ENCODE data around the gene CTDSPL. TPM values are rescaled to one million over a fixed set of nuclear protein-coding genes. Genes with fewer than 3 reads are reported as not detected.

CTDSPL gene
- total and polyA plus RNA-seq, 7 donors = 2.7 to 24.6 (median 6.8) TPM

DNA sequence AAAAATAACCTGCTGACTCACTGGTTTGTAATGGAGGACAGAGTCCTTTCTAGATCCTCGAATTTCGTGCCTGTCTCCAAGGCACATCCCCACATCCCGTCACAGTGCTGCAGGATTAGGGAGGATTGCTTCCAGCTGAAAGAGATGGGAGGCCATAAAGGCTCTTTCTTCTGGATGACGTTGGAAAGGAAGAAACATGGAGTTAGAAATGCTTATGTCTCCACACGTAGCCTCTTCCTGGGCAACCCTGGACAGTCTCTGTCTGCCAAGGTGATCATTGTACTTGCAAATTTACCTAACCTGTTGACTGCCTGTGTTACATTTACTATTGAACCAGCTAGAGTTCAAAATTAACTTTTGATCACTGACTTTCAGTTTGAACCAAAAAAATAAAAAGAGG lies 101.3 kb downstream of the CTDSPL start:
- no peaks in the 10 kb centered on the region for H3K27me3 ChIP-seq (ENCODE audit: insufficient read depth in 3 of 3, low read length in 2 of 3)
- H3K4me3 ChIP-seq = no peak overlapping the region
- ATAC-seq (peak; percentile 42 to 77 (median 61)), DNase-seq (no peak)
- intact Hi-C loops (cut with DNase I) = no loop called here
- TF ChIP-seq, protein P1, sequence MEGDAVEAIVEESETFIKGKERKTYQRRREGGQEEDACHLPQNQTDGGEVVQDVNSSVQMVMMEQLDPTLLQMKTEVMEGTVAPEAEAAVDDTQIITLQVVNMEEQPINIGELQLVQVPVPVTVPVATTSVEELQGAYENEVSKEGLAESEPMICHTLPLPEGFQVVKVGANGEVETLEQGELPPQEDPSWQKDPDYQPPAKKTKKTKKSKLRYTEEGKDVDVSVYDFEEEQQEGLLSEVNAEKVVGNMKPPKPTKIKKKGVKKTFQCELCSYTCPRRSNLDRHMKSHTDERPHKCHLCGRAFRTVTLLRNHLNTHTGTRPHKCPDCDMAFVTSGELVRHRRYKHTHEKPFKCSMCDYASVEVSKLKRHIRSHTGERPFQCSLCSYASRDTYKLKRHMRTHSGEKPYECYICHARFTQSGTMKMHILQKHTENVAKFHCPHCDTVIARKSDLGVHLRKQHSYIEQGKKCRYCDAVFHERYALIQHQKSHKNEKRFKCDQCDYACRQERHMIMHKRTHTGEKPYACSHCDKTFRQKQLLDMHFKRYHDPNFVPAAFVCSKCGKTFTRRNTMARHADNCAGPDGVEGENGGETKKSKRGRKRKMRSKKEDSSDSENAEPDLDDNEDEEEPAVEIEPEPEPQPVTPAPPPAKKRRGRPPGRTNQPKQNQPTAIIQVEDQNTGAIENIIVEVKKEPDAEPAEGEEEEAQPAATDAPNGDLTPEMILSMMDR (IDR thresholded peaks at IDR 0.05) = no peak
- H3K4me1 ChIP-seq = peaks cover 19% of the 10 kb centered on the region
- H3K27ac ChIP-seq = peak overlapping the region; percentile 31
- H3K9me3 ChIP-seq = no peaks in the 10 kb centered on the region
- 28 to 55% (median 30%) methylated on average over 5 of the region's 5 CpGs for WGBS, 3 donors
- H3K36me3 ChIP-seq (ENCODE audit: insufficient read depth in 1 of 2, low read depth in 1 of 2) = no peaks in the 10 kb centered on the region

DNA sequence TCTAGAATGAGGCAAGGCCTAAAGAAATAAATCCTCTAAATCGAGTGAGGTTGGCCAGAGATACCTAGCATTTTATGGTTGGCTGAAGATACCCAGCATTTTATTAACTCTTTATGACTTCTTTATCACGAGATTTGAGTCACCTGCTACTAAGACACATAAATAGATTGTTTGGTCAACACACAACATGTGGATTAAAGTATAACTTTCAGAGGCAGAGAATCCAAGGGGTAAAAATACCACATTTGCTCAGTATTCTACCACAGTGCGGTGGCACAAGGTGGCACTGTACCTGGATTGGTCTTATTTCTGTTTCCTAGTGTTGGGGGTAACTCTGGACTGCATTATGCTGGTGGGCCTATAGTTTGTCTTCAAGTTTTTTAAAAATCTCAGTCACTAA lies 102.0 kb downstream of the CTDSPL start:
- ATAC-seq (peak in 3 of 4 donors; percentile 73 to 82 (median 80)), DNase-seq (no peak)
- WGBS, 3 donors = 21 to 45% (median 31%) methylated on average over 3 of the region's 3 CpGs
- Histone ChIP-seq H3K9me3 (no peaks in the 10 kb centered on the region), H3K27ac (no peak overlapping the region), H3K4me1 (peaks cover 19% of the 10 kb centered on the region), H3K36me3 (ENCODE audit: insufficient read depth in 1 of 2, low read depth in 1 of 2) (no peaks in the 10 kb centered on the region), H3K27me3 (ENCODE audit: insufficient read depth in 3 of 3, low read length in 2 of 3) (no peaks in the 10 kb centered on the region), H3K4me3 (no peak overlapping the region)
- TF ChIP-seq, protein P1 (IDR thresholded peaks at IDR 0.05) = no peak
- intact Hi-C loops (cut with DNase I) = no loop called here

DNA sequence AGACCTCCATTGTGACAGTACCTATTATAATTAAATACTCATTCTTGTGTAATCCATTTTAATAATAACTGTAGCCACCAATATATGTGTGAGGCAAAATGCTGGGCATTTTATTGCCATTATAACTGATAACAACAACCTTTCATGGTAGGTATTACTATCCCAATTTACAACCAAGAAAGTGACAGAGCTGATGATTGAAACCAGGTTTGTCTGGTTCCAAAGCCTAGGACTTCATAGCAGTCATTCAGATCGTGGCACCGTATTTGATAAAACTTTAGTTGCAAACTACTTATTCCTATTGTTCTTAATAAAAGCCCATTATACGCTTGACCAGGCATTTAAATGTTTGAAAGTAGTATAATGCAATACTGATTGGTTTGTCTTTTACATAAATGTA lies 102.5 kb downstream of the CTDSPL start:
- Histone ChIP-seq H3K4me1 (peaks cover 19% of the 10 kb centered on the region), H3K27ac (no peak overlapping the region), H3K4me3 (no peak overlapping the region), H3K27me3 (ENCODE audit: insufficient read depth in 3 of 3, low read length in 2 of 3) (no peaks in the 10 kb centered on the region), H3K9me3 (no peaks in the 10 kb centered on the region), H3K36me3 (ENCODE audit: insufficient read depth in 1 of 2, low read depth in 1 of 2) (no peaks in the 10 kb centered on the region)
- intact Hi-C loops (cut with DNase I) = no loop called here
- TF ChIP-seq, protein P1 (IDR thresholded peaks at IDR 0.05) = no peak
- DNase-seq (no peak), ATAC-seq (no peak)
- 95 to 99% (median 97%) methylated on average over 3 of the region's 3 CpGs for WGBS, 3 donors

DNA sequence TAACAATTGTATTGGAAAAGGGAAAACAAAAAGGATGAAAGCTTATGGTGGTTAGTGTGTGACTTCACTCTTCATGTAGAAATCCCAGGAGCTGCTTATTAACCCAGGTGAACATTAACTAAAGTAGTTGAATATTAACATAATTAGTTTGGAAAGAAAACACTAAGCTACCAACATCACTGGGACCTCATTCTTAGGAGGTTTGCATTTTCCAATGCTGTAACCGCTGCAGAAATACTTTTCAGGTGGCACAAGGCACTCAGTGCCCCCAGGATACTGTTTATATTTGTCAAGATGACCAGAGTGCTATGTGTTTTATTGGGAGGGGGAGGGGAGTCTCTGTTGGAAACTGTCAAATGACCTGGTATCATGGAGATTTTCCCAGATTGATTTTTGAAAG lies 103.0 kb downstream of the CTDSPL start:
- 89 to 93% (median 91%) methylated on average over 1 of the region's 1 CpG for WGBS, 3 donors
- peaks cover 19% of the 10 kb centered on the region for H3K4me1 ChIP-seq
- H3K27ac ChIP-seq = no peak overlapping the region
- H3K27me3 ChIP-seq (ENCODE audit: insufficient read depth in 3 of 3, low read length in 2 of 3) = no peaks in the 10 kb centered on the region
- no peak for DNase-seq
- no peaks in the 10 kb centered on the region for H3K36me3 ChIP-seq (ENCODE audit: insufficient read depth in 1 of 2, low read depth in 1 of 2)
- intact Hi-C loops (cut with DNase I) = no loop called here
- H3K4me3 ChIP-seq = no peak overlapping the region
- no peak for ATAC-seq
- TF ChIP-seq, protein P1 (IDR thresholded peaks at IDR 0.05) = no peak
- no peaks in the 10 kb centered on the region for H3K9me3 ChIP-seq

DNA sequence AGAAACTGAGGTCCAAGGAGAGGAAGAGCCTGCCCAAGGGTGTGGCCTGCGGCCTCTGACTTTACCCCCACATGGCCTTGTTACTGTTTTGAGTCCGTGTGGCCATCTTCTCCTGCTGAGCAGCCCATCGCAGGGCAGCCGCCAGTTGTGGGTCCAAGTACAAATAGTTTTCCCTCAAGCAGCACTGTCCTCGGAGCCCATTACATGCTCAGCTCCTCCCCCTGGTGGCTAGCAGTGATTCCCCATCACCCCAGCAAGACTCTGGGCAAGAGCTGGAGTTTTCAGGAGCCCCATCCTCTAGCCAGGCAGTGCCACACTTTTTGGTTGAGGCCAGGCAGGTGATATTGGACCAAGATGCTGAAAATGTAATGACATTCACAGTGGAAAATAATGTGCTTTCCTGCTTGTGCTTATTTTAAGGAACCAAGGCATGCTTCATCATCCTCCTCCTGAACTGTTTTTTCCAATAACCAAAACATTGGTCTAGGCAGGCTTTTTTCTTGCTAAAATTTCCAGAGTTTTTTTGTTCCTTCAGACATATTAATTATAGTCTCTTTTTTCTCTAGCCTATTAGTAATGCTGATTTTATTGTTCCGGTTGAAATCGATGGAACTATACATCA lies 105.7 kb downstream of the CTDSPL start:
- intact Hi-C loops (cut with DNase I) = loop anchor here (2.0 kb wide), 2 partner anchors 111 to 113 kb away; no protein-coding TSS in a partner anchor
- Histone ChIP-seq H3K4me1 (peaks cover 19% of the 10 kb centered on the region), H3K27me3 (ENCODE audit: insufficient read depth in 3 of 3, low read length in 2 of 3) (no peaks in the 10 kb centered on the region), H3K36me3 (ENCODE audit: insufficient read depth in 1 of 2, low read depth in 1 of 2) (no peaks in the 10 kb centered on the region), H3K4me3 (no peak overlapping the region), H3K27ac (no peak overlapping the region), H3K9me3 (no peaks in the 10 kb centered on the region)
- ATAC-seq (peak; percentile 56 to 75 (median 68)), DNase-seq (peak; percentile 64)
- 42 to 57% (median 51%) methylated on average over 7 of the region's 7 CpGs for WGBS, 3 donors
- TF ChIP-seq, protein P1 (IDR thresholded peaks at IDR 0.05) = peak; percentile 68

Measured in psoas muscle (tissue), 8 donors.